Hematopoietic multipotent progenitor cell treated with erythropoietin and hydrocortisone succinate and interleukin-3 and kit ligand, for 4 days (in vitro differentiated cells): ENCODE results near the gene CEP250.
A peak's percentile ranks its signal among the peaks of the same experiment; 100 is the strongest.

Source experiments
- DNase-seq: peaks from one replicate; pipeline ENCODE4 v3.0.0-alpha.2; 2015

The CEP250 gene

DNA sequence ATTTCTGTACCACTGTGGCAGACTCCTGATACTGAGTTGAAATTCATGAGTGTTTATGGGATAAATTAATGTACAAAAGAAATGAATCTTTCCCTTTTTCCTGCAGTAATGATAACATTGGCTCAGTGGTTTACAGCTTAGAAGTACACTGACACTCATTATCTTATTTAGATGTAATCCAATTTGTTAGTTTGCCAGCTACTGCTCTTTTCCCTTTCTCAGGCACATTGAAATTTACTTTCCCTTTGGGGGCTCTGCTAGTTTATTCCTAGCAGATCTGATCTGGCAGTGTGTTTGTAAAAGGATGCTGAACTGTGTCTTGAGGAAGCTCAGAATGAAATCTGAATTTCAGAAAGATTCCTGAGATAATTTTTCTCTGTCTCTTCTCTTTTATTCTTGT lies 3.0 kb downstream of the CEP250 start:
- no peak for DNase-seq

DNA sequence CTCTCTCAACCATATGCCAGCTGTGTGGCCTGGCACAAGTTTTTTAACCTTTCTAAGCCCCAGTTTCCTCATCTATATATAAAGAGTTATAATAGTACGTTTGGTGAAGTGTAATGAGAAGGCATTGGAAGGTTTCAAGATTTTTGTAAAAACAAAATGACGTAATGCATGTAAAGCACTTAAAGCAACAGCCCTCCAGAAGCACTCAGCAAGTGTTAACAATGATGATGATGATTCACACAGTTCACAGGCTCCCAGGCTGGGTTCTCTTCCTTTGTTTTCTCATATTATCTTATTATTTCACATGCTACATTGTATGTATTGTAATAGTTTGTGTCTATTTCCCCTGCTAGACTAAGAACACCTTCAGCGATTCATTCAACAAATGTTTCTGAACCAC lies 6.2 kb downstream of the CEP250 start:
- no peak for DNase-seq

DNA sequence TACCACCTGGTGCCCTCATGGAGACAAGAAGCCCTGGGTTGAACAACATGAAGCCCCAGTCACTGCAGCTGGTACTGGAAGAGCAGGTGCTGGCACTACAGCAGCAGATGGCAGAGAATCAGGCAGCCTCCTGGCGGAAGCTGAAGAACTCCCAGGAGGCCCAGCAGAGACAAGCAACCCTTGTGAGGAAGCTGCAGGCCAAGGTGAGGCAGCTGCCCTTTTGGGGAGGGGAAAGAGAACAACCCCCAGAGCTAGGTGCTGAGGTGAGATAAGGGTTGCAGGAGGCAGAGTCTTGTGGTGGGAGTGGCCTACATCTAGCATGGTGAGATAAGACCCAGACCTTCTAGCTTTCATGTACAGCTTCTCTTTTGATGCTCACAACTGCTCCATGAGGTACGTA lies 7.0 kb downstream of the CEP250 start:
- DNase-seq: peak; percentile 90

DNA sequence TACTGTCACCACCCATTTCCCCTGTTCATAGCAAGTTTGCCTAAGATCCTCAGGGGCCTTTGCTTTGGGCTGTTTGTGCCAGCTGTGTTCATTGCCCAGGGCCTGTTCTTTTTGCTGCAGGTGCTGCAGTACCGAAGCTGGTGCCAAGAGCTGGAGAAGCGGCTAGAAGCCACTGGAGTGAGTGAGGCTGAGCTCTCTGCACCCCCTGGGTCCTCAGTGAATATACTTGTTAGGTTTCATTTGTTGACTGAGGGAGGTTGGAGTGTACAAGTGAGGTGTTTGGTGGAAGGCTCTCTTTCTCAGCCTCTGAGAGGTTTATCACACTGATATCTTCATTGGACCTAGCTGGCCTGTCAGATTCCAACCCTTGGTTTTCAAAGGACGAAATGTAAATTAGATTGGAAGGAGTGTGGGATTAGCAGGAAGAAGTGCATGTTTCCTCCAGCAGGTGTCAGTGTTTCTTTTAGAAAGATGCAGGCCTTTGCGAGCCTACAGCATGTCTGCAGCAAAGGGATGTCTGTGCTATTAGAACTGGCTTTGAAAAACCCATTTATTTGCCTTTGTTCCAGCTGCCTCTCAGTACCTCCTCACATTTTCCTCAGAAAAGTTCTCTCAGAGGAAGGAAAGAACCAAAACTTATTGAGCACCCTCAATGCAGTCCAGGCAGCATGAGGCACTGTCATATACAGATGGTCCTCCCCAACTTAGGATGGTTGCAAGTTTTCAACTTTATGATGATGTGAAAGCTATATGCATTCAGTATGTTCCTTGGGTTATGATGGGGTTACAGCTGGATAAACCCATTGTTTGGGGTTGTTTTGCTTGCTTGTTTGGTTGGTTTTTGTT lies 8.3 kb downstream of the CEP250 start:
- DNase-seq: peak; percentile 88

DNA sequence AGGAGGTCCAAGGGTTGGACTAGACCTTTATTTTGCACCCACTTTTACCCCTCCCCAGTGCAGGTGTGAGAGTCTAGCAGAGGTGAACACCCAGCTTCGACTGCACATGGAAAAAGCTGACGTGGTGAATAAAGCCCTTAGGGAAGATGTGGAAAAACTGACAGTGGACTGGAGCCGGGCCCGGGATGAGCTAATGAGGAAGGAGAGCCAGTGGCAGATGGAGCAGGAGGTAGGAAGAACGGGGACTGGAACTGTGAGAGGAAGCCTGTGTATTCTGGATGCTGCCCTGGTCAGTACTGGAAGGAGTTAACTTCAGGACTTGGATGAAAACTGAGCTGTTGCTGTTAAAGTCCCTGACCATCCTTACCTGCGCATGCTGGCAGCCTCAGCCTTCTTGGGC lies 10.6 kb downstream of the CEP250 start:
- no peak for DNase-seq

DNA sequence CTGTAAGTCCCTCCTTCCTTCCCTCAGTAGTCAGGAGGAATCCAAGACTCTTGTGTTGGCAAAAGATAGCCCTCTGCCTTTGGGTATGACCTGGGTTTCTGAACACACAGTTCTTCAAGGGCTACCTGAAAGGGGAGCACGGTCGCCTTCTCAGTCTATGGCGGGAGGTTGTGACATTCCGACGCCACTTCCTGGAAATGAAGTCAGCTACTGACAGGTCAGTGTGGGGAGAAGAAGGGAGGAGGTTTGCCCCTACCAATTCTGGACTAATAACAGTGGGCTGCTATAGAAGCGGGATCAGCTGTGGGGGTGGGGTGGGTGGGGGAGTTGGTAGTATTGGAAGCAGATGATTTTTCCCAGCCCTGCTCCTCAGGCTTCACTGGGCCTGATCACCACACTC lies 11.5 kb downstream of the CEP250 start:
- DNase-seq: no peak

DNA sequence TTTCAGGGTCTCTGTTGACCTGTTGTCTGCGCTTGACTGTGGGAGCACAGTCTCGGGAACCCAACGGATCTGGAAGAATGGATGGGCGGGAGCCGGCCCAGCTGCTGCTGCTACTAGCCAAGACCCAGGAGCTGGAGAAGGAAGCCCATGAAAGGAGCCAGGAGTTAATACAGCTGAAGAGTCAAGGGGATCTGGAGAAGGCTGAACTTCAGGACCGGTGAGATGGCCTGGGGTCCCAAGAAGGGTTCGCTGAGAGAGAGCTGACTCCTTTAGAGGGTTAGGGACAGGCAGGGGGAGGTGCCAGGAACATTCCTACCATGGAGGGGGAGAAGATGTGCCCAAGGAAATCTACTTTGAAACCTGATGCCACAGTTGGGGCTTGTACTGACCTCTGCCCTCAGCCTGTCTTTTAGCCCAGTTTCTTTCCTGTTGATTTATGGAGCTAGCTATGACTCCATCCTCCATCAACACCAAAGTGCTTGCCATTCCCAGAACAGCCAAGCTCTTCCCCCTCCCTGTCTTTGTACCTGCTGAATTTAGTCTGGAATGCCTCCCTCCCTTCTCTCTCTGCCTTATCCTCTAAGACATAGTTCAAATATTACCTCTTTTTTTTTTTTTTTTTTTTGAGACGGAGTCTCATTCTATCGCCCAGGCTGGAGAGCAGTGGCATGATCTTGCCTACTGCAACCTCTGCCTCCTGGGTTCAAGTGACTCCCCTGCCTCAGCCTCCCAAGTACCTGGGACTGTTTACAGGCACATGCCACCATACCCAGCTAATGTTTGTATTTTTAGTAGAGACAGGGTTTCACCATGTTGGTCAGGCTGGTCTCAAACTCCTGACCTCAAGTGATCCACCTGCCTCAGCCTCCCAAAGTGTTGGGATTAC lies 12.2 kb downstream of the CEP250 start:
- DNase-seq: no peak

DNA sequence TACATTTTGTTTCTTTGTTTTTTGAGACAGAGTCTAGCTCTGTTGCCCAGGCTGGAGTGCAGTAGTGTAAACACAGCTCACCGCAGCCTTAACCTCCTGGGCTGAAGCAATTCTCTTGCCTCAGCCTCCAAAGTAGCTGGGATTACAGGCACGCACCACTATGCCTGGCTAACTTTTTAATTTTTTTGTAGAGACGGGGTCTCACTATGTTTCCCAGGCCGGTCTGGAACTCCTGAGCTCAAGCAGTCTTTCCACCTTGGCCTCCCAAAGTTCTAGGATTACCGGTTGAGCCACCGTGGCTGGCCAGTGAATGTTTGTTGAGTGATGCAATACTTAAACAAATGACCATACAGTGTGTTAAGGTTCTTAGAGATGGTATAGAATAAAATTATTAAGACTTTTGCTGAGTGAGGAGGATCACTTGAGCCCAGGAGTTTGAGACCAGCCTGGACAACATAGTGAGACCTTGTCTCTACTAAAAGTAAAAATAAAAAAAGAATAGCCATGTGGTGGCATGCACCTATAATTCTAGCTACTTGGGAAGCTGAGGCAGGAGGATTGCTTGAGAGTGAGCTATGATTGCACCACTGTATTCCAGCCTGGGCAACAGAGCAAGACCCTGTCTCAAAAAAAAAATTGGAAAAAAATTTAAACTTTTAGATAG lies 13.4 kb downstream of the CEP250 start:
- no peak for DNase-seq

DNA sequence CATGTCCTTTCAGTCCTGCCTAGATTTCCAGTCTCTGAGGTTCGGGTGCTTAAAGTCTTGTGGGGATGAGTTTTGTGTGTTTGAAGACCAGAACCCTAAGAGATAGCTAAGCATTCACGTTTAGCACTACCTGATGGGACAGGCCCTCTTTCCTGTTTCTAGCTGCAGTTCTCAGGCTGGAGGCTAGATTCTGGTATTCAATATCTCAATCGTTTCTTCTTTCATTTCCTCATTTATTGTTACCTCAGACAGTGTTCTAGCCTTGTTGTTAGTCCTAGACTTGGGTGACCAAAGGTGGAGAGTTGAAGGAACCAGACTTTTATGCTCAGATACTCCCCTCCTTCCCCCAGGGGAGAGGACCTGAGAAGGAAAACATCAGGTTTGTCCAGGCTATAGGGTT lies 16.8 kb downstream of the CEP250 start:
- DNase-seq: no peak

DNA sequence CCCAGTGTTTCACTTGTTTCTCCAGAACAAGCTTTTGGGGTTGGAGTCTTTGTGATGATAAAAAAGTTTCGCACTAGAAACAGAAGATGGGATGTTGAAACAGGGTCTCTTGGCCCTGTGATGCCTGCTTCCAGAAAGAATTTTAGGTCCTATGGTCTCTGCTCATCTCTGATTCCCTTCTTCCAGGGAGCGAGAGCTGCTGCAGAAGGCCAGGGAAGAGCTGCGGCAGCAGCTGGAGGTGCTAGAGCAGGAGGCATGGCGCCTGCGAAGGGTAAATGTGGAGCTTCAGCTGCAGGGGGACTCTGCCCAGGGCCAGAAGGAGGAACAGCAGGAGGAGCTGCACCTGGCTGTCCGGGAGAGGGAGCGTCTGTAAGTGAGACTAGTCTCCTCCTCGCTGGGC lies 18.3 kb downstream of the CEP250 start:
- no peak for DNase-seq

DNA sequence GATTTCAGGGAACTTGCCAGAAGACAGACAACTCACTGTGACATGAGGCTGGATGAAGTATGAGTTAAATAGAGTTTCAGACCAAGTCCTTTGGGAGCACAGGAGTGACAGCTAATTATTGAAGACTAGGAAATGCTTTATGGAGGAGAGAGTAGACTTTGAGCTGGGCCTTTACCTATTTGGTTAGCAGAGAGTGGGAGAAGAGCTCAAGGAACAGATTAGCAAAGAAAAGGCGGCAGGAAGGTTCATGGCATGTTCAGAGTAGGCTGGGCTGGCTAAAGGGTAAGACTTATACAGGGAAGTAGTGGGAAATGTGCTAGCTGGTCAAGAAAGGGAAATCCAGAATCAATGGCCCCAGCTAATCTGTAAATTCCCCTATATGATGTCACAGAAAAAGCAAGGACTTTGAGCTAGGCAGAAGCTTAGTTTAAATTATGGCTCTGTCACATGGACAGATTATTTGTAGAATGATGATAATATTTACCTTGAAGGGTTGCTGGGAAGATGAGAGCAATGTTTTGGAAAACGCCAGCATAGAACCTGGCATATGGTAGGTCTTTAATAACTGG lies 19.0 kb downstream of the CEP250 start:
- no peak for DNase-seq

DNA sequence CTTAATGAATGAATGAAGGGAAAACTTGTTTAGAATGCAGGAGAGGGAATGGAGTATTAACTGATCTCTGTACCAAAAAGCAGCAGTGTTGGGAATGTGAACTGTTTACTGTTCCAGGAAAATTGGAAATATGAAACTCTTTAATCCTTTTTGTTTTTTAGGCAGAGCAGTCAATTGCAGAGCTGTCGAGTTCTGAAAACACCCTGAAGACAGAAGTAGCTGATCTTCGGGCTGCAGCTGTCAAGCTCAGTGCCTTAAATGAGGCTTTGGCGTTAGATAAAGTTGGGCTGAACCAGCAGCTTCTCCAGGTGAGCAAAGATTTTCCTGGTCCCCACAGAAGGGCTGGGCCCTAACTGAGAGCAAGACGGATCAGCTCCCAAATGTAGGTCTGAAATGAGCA lies 20.9 kb downstream of the CEP250 start:
- no peak for DNase-seq

DNA sequence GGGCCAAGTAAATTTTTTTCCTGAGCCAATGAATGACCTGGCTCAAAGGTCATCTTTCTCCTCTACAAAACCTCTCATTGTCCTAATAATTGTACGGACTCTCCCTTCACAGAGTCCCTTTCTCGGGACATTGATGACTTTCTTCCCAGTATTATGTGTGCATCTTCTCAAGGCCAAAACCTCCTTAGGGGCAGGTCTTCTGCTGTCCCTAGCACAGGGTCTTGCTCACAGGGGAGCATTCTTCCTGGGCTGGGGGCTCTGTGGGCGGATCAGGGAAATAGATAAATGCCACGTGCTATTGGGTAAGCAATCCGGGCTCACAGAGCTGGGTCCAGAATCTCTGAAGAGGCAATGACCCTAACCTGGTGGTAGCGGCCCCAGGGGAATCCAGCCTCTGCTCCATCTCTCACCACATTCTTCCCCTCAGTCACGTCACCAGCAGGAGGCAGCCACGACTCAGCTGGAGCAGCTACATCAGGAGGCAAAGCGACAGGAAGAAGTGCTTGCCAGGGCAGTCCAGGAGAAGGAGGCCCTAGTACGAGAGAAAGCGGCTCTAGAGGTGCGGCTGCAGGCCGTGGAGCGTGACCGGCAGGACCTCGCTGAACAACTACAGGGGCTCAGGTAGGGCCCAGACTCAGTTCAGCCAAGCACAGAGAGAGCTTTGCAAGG lies 23.5 kb downstream of the CEP250 start:
- DNase-seq: peak; percentile 47

DNA sequence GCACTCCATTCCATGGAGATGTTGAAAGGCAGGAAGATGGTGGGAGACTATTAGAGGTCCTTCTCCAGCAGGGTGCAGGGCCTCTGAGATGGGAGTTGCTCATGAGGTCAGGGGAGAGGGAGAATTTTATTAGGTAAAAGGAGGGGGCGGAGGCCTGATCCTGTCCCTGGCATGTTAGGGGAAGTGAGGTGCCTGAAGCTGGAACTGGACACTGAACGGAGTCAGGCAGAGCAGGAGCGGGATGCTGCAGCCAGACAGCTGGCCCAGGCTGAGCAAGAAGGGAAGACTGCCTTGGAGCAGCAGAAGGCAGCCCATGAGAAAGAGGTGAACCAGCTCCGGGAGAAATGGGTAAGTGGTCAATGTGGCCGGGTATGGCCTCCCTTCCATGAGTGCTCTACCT lies 24.4 kb downstream of the CEP250 start:
- no peak for DNase-seq

DNA sequence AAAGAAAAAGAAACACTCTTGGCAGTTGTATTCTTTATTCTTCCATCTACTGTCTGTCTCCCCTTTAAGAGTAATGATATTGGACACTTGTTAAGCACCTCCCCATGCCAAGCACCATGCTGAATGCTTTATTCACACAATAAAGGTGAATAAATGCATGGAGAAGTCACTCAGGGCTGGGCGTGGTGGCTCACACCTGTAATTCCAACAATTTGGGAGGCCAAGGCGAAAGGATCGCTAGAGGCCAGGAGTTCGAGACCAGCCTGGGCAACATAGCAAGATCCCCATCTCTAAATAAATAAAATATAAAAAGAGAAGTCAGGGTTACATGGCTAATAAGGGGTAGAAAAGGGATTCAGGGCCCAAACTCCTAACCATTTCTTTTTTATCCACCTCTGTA lies 32.1 kb downstream of the CEP250 start:
- DNase-seq: no peak

DNA sequence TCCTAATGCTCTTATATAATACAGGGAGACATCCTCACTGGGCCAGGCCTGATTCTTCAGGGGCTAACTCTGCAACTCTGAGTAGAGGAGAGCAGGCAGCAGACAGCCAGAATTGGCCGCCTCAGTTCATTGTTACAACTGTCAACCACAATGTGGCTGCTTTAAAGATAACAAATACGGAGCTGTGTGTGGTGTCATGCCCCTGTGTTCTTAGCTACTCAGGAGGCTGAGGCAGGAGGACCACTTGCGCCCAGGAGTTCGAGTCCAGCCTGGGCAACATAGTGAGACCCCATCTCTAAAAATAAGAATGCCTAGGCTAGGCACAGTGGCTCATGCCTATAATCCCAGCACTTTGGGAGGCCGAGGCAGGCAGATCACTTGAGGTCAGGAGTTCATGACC lies 34.3 kb downstream of the CEP250 start:
- peak; percentile 82 for DNase-seq

DNA sequence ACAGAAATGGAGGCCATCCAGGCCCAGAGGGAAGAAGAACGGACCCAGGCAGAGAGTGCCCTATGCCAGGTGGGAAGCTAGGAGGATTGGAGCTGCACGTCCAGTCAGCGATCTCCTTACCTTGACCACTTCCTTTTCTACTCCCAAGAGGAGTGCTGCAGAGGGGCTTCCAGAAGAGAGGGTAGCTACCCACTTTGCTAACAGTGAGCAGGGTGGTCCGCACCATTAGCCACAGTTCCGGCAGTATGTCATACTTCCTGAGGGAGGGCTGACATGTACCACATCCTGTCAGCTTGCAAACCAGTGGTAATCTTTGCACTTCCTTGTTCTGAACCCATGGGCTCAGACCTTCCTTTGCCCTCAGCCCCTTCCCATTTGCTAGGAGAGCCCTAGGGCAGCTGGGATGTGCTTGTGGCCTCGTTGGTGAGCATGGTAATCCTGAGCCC lies 35.4 kb downstream of the CEP250 start:
- DNase-seq: peak; percentile 89

DNA sequence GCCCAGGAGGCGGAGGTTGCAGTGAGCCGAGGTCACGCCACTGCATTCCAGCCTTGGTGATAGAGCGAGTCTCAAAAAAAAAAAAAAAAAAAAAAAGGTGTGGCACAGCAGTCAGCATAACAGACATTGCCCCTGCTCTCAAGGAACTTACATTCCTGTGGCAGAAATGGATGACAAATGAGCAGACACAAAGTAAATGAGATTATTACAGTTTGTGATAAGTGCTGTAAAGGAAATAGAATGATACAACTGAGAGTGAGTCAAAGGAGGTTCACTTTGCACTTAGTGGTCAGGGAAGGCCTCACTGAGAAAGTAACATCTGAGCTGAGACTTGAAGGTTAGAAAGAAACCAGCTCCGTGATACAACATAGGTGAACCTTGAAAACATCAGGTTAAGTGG lies 36.4 kb downstream of the CEP250 start:
- no peak for DNase-seq

DNA sequence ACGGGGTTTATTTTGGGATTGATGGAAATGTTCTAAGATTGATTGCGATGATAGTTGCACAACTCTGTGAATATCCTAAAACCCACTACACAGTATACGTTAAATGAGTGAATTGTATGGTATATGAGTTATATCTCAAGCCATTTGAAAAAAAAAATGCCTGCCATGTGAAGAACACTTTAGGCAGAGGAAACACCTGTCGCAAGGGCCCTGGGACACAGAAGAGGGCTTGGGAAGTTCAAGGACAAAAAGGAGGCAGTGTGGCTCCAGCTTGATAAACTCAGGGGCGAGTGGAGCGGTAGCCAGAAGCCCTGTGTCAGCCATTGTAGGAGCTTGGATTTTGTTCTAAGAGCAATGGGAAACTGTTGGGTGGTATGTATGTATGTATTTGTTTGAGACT lies 37.0 kb downstream of the CEP250 start:
- no peak for DNase-seq

DNA sequence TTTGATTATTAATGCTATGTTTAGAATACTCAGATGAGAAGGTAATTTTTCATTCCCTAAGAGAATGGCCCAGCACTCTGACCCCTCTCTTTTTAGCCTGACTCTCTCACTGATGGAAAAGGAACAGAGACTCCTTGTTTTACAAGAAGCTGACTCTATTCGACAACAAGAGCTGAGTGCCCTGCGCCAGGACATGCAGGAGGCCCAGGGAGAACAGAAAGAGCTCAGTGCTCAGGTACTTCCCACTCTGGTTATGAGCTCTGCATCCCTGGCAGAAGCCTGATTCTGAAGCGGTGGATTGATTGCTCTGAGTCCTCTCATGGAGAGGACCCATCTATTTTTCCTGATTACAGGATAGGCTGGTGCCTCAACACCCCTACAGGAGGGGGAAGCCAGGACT lies 41.1 kb downstream of the CEP250 start:
- no peak for DNase-seq

DNA sequence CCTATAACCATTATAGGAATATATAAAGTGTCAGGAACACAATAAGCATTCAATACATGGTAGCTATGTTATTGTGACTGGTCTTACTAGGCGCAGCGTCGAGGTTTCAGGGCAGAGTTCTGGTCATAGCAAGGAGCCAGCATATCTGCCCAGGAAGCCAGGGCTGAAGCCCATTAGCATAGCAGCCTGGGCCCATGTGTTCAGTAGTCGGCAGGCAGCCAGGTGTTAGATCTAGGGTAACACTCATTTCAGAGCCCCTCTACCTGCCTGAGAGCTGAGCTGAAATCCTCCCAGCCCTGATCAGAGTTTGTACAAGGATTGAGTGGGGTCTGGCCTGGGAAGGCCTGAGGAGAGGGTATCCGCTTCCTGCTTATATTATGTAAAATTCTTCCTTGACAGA lies 41.9 kb downstream of the CEP250 start:
- DNase-seq: no peak

DNA sequence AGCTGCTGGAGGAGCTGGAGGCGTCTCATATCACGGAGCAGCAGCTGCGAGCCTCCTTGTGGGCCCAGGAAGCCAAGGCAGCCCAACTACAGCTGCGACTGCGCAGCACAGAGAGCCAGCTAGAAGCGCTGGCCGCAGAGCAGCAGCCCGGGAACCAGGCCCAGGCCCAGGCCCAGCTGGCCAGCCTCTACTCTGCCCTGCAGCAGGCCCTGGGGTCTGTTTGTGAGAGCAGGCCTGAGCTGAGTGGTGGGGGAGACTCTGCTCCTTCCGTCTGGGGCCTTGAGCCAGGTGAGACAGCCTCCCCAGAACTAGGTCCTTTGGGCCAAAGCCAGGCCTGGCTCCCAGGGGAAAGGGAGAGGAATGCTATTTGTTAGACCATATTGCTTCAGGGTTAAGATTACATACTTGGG lies 42.4 kb downstream of the CEP250 start:
- DNase-seq: no peak

DNA sequence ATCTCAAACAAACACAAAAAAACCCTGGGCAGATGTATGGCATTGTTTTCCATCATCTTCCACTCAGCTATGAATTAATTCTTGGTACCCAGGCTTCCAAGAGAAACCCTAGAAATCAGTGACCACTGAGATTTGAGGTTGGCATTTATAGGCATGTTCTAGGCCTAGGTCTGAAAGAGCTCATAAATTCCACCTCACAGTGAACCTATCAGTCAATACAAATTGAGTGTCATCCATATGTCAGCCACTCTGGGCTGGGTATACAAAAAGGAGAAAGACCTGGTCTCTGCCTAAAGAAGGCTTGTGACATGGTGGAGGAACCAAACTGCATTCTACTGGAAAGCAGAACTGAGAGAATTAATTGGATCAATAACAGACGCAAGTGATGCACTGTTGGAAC lies 43.9 kb downstream of the CEP250 start:
- DNase-seq: no peak
